Mesodermal cell (in vitro differentiated cells): ENCODE data around the gene LGALS14.
"Not testable (repeated sequence)": the region's sequence is repeated elsewhere in the genome, so short reads cannot be mapped to it uniquely, and the experiment has no call there.

Experiments
- H3K27ac ChIP-seq: 2 replicates; pipeline ENCODE4 v1.7.0; 2013; ENCODE audit warnings: mild to moderate bottlenecking, low read depth, low read length, moderate library complexity; ENCODE audit not compliant: severe bottlenecking
- H3K36me3 ChIP-seq: 2 replicates; pipeline ENCODE4 v1.7.1; 2013; ENCODE audit warnings: mild to moderate bottlenecking, low read length, moderate library complexity; ENCODE audit not compliant: control insufficient read depth, insufficient read depth
- H3K4me1 ChIP-seq: one replicate; pipeline ENCODE4 v1.7.1; 2013; ENCODE audit warnings: mild to moderate bottlenecking, low read length; ENCODE audit not compliant: insufficient read depth, control insufficient read depth, poor library complexity, severe bottlenecking
- H3K4me3 ChIP-seq: 2 replicates; pipeline ENCODE4 v1.7.0; 2013; ENCODE audit warnings: low read length, control low read depth, mild to moderate bottlenecking; ENCODE audit not compliant: insufficient read depth, poor library complexity, severe bottlenecking; ENCODE audit errors: extremely low read depth
- H3K9me3 ChIP-seq: 2 replicates; pipeline ENCODE4 v1.7.1; 2013; ENCODE audit warnings: mild to moderate bottlenecking, low read length, moderate library complexity; ENCODE audit not compliant: control insufficient read depth
- WGBS, 2 experiments: methylation state at CpG; one replicate each; pipeline ENCODE4 v1.1.5; 2013; ENCODE audit warnings: missing lambda C conversion rate in 2 of 2; ENCODE audit not compliant: insufficient coverage in 2 of 2; 5-methylcytosine and 5-hydroxymethylcytosine counted together

Gene LGALS14

DNA sequence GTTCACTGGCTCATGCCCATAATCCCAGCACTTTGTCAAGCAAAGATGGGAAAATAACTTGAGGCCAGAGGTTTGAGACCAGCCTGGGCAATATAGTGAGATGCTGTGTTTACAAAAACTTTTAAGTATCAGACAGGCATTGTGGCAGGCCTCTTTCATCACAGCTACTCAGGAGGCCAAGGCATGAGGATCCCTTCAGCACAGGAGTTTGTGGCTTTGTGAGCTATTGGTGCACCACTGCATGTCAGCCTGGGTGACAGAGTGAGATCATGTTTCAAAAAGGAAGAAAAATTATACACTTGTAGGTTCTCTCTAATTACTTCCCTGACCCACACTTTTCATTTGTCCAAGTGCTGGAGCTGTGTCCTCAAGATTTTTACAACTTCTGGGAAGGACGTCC, 11.5 kb upstream of the LGALS14 start:
- H3K4me3 ChIP-seq, result no peak overlapping the region
- no peaks in the 10 kb centered on the region for H3K9me3 ChIP-seq
- WGBS, 2 experiments, result 50 to 100% methylated on average over 1 of the region's 1 CpG
- no peak overlapping the region for H3K27ac ChIP-seq
- no peaks in the 10 kb centered on the region for H3K36me3 ChIP-seq
- H3K4me1 ChIP-seq, result no peaks in the 10 kb centered on the region

DNA sequence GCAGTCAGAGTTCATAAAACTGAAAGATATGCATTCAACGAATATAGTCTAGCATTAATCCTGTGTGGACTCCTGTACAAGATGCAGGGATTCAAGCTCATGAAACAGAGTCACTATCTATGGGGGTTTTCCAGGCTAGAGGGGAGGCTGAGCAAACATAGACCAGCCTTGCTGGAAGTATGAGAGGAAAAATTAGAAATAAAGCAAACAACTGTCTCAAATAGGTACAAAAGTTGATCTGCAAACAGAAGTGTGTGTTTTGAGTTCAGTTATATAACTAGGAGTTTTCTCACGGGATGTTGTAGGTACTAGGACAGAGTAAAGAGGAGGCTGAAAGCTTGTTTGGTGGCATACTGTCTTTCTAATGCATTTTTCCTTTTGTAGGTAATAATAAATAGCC, 8.5 kb upstream of the LGALS14 start:
- no peaks in the 10 kb centered on the region for H3K4me1 ChIP-seq
- no peak overlapping the region for H3K4me3 ChIP-seq
- 84 to 86% methylated on average over 2 of the region's 2 CpGs for WGBS, 2 experiments
- H3K9me3 ChIP-seq, result no peaks in the 10 kb centered on the region
- no peaks in the 10 kb centered on the region for H3K36me3 ChIP-seq
- H3K27ac ChIP-seq, result no peak overlapping the region

DNA sequence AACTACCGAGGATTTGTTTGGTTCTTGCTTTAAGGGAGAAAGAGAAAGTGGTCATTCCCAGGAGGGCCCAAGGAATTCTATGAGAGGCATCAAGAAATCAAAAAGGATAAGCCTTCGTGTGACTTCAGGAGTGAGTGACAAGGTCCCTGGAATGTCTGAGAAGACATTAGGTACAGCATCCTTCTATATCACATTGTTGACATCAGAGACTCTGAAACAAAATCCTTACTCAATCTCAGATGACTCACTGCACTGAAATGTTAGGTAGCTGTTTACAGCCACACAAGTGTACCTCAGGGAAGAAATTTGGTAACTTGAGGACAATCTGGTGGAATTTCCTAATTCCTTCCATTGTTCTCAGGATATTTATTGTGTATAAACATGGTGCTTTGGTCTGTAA, 7.9 kb upstream of the LGALS14 start:
- H3K27ac ChIP-seq, result no peak overlapping the region
- no CpG with 5 or more reads among the region's 2 CpGs for WGBS, 2 experiments
- no peaks in the 10 kb centered on the region for H3K36me3 ChIP-seq
- H3K4me1 ChIP-seq, result no peaks in the 10 kb centered on the region
- no peaks in the 10 kb centered on the region for H3K9me3 ChIP-seq
- no peak overlapping the region for H3K4me3 ChIP-seq

DNA sequence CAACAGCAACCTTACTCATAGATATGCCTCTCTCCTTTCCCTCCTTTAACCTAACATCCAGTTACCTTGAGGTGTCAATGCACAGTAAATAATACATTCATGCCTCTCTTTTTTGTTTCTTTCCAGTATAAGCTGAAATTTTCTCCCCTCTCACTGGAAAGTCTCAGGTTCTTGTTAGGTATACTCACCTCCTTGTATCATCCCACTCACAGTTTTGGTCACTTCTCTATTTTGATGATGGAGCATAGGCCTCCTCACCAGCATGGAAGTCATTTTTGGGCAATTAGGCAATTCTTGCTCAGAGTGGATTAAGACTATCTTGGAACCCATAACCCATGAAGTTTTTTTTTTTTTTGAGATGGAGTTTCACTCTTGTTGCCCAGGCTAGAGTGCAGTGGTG, 5.7 kb upstream of the LGALS14 start:
- Histone ChIP-seq H3K36me3 (no peaks in the 10 kb centered on the region), H3K27ac (no peak overlapping the region), H3K4me1 (no peaks in the 10 kb centered on the region), H3K9me3 (no peaks in the 10 kb centered on the region), H3K4me3 (no peak overlapping the region)

DNA sequence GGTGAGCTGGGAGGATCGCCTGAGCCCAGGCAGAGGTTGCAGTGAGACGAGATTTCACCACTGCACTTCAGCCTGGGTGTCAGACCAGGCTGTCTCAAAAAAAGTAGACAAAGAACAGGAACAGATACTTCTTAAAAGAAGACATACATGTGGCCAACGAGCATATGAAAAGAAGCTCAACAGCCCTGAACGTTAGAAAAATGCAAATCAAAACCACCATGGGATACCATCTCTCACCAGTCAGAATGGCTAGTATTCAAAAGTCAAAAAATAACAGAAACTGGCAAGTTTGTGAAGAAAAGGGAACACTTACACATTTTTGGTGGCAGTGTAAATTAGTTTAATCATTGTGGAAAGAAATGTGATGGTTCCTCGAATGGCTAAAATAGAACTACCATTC, 3.0 kb upstream of the LGALS14 start:
- no peak overlapping the region for H3K27ac ChIP-seq
- H3K9me3 ChIP-seq, result no peaks in the 10 kb centered on the region
- no peaks in the 10 kb centered on the region for H3K36me3 ChIP-seq
- H3K4me1 ChIP-seq, result no peaks in the 10 kb centered on the region
- no peak overlapping the region for H3K4me3 ChIP-seq
- WGBS, 2 experiments, result 48 to 70% methylated on average over 2 to 3 of the region's 5 CpGs

DNA sequence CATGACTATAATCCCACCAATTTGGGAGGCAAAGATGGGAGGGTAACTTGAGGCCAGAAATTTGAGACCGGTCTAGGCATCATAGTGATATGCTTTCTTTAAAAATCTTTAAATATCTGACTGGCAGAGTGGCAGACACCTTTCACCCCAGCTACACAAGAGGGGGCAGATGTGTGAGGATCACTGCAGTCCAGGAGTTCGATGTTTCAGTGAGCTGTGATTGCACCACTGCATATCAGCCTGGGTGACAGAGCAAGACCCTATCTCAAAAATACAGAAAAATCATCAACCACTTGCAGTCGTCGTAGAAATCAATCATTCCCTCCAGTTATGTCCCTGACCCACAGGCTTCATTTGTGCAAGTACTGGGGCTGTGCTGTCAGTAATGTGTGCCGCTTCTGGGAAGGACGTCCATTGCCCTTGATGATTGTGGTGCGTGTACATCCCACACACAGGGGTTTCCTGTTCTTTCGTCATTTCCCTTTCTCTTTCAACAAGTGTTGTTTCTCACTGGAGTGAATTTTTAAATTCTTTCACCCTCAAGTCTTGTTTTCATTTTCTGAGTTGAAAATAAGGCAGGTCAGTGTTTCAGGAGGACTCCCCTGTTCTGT, 1.4 kb downstream of the LGALS14 start:
- Histone ChIP-seq H3K9me3 (no peaks in the 10 kb centered on the region), H3K36me3 (no peaks in the 10 kb centered on the region), H3K4me3 (no peak overlapping the region), H3K27ac (no peak overlapping the region), H3K4me1 (no peaks in the 10 kb centered on the region)
- WGBS, 2 experiments, result 71 to 80% methylated on average over 3 of the region's 8 CpGs

DNA sequence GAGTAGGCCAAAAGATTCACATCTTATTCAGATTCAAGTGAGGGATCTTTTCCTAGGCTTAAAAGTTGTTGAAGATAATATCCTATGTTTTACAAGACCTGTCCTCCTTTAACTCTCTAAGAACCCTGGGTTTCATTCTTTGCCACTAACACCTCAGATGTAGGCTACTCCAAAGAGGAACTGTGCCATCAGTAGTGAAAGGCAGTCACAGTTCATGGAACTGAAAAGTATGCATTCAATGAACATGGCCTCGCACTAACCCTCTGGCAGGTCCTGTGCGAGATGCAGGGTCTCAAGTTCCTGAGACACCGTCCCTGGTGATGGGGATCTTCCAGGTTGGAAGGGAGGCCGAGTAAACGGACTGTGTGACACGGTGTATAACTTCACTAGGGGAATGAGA, 4.3 kb downstream of the LGALS14 start:
- H3K36me3 ChIP-seq, result no peaks in the 10 kb centered on the region
- no peaks in the 10 kb centered on the region for H3K9me3 ChIP-seq
- H3K27ac ChIP-seq, result no peak overlapping the region
- 75 to 82% methylated on average over 6 of the region's 6 CpGs for WGBS, 2 experiments
- no peaks in the 10 kb centered on the region for H3K4me1 ChIP-seq
- H3K4me3 ChIP-seq, result no peak overlapping the region

DNA sequence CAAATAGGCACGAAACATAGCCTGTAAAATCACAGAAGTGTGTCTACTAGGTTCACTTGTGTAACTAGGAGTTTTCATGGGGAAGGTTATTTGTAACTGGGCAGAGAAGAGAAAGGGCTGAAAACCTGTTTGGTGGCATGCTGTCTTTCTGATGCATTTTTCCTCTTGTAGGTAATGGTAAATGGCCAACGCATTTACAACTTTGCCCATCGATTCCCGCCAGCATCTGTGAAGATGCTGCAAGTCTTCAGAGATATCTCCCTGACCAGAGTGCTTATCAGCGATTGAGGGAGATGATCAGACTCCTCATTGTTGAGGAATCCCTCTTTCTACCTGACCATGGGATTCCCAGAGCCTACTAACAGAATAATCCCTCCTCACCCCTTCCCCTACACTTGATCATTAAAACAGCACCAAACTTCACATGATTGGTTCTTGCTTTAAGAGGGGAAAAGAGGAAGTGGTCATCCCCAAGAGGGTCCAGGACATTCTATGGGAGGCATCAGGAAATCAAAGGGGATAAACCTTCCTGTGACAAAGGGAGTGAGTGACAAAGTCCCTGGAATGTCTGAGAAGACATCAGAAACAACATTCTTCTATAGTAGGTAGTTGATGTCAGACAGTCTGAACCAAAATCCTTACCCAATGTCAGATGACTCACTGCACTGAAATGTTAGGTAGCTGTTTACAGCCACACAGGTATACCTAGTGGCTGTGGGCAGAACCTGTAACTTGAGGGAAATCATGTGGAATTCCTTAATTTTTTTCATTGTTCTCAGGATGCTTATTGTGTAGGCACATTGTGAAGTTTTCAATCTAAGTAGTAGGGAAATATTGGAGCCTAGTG, 5.0 kb downstream of the LGALS14 start:
- Histone ChIP-seq H3K27ac (no peak overlapping the region), H3K4me1 (no peaks in the 10 kb centered on the region), H3K4me3 (no peak overlapping the region), H3K9me3 (no peaks in the 10 kb centered on the region), H3K36me3 (no peaks in the 10 kb centered on the region)
- 84 to 85% methylated on average over 4 to 5 of the region's 5 CpGs for WGBS, 2 experiments

DNA sequence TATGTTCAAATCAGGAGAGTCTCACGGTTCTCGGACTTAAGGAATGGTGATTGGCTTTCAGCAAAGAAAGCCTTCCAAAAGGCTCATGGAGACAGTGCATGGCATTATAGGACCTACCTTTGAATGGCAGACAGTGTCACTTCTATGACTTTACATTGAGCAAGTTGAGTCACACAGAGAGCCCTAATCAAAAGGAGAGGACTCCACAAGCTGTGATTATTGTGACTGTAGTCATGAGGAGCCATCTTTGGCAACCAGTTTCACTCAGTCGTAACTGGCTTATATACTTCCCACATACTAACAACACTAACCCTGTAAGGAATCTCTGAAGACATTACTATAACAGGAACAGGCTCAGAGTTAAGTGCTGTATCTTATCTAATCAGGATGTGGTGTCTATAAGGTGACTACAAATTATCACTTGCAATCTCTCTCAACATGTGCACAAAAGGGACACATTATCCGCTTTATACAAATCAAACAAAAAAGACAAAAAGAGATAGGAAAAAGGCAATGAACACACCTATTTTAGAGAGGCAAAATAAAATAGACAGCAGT, 6.1 kb downstream of the LGALS14 start:
- Histone ChIP-seq H3K36me3 (no peaks in the 10 kb centered on the region), H3K4me3 (no peak overlapping the region)
- WGBS, 2 experiments, result 80 to 96% methylated on average over 2 to 3 of the region's 4 CpGs

DNA sequence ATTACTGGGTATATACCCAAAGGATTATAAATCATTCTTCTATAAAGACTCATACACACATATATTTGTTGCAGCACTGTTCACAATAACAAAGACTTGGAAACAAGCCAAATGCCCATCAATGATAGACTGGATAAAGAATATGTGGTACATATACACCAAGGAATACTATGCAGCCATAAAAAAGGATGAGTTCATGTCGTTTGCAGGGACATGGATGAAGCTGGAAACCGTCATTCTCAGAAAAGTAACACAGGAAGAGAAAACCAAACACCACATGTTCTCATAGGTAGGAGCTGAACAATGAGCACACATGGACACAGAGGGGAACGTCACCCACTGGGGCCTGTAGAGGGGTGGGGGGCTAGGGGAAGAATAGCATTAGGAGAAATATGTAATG, 15.9 kb downstream of the LGALS14 start:
- WGBS, 2 experiments, result 20 to 66% methylated on average over 1 to 2 of the region's 3 CpGs

More for the DNA sequence above, 6.1 kb downstream of the LGALS14 start:
- Histone ChIP-seq H3K9me3 (no peaks in the 10 kb centered on the region), H3K4me1 (no peaks in the 10 kb centered on the region), H3K27ac (no peak overlapping the region)

DNA sequence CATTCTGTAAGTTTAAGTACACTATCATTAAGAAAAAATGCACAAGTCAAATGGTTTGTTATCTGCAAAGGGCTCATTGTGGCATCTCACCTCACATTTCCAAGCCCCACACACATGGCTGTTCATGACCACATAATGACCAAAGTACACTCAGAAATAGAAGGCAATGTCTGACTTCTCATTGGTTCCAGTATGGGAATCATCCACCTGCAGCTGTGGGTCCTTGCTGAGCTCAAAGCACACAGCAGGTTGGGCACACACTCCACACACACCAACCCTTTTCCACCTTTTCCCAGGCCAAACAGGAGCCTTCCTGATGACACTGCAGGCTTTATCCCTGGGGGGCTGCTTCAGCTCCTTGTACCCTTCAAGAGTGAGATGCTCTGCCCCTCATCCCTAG, 21.7 kb downstream of the LGALS14 start:
- Histone ChIP-seq H3K36me3 (no peaks in the 10 kb centered on the region), H3K9me3 (no peaks in the 10 kb centered on the region), H3K27ac (no peak overlapping the region), H3K4me1 (no peaks in the 10 kb centered on the region), H3K4me3 (no peak overlapping the region)

More for the DNA sequence above, 15.9 kb downstream of the LGALS14 start:
- H3K9me3 ChIP-seq, H3K4me1 ChIP-seq, H3K27ac ChIP-seq, H3K4me3 ChIP-seq, H3K36me3 ChIP-seq: not testable (repeated sequence)
